GM11168 (cell line): ENCODE results near the gene NAPSA.

ENCODE experiments used
- in situ Hi-C: fragments of 300-500 bp; cut with MboI; formaldehyde crosslinking; loops from one replicate; pipeline ENCODE4 v1.12.0; 2022; ENCODE audit warnings: low sequenced_read_pairs; ENCODE audit not compliant: unreplicated experiment

The NAPSA gene

DNA sequence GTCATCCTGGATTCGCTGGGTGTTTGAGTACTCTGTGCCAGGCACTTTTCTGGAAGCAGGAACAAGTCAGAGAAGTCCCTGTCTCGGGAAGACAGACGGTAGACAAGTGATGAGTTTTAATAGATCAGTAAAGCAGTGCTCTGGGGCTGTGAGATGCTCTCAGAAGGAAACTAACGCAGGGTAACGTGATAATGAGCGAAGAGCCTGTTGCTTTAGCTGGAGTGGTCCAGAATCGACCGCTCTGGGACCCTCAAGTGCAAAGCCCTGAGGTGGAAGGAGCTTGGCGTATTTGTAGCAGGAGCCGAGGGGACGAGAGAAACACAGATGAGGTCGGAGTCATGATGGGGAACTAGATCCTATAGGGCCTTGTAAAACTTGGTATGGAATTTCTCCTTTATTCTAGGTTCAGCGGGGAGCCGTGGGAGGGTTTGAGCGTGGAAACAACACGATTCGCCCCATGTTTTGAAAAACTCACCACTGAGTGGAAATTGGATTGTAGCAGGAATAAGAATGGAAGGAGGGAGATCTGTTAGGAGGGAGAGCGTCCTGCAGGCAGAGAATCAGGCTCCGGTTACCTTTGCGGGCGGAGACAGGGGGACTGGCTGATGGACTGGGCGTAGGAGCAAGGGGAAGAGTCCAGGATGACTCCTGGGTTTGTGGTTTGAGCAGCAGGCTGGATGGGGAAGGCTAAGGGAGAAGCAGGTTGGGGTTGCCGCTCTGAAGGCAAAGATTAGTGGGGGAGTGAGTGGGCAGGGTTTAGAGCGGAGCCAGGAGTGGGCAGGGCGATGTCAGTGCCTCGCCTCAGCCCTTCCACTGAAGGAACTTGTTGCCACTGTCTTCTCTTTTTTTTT lies 19.5 kb upstream of the NAPSA start:
- in situ Hi-C loops = no loop called here

DNA sequence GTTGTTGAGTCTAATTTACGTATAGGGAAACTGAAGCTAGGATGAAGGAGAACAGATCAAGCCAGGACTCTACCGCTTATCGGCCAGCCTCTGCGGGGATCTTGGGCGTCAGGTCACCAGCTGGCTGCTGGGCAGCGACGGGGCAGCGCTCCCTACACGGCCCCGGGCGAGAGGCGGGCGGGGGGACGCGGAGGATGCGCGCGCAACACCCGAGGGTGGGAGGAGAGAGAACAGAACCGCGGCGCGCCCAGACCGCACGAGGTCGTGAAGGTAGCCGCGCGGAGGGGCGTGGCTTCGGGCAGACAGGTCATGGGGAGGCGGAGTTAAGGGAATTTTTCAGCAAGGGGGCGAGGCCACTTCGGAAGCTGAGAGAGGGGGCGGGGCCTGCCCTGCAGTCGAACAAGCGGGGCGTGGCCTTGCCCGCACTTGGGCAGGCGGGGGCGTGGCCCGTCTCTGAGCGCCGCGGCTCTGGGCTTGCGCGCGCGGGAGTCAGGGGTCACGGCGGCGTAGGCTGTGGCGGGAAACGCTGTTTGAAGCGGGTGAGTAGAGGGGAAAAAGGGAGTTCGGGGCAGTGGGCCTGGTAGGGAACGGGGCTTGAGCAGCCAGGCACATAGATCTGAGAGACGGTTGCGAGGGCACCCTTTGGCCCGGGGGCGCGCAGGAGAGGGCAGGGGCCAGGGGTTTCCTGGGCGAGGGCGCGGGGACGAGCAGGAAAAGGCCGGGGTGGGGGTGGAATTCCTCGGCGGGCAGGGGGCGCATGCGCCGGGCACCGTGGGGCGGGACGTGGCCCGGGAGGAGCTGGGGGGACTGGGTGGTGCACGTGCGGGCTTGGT lies 18.6 kb upstream of the NAPSA start, which contains the start of gene POLD1:
Gene POLD1, plus strand, starts transcription at position 496 of the 833 bp plus-strand sequence. CDS start 14,505 bp downstream, outside the sequence.
- in situ Hi-C loops = no loop called here

DNA sequence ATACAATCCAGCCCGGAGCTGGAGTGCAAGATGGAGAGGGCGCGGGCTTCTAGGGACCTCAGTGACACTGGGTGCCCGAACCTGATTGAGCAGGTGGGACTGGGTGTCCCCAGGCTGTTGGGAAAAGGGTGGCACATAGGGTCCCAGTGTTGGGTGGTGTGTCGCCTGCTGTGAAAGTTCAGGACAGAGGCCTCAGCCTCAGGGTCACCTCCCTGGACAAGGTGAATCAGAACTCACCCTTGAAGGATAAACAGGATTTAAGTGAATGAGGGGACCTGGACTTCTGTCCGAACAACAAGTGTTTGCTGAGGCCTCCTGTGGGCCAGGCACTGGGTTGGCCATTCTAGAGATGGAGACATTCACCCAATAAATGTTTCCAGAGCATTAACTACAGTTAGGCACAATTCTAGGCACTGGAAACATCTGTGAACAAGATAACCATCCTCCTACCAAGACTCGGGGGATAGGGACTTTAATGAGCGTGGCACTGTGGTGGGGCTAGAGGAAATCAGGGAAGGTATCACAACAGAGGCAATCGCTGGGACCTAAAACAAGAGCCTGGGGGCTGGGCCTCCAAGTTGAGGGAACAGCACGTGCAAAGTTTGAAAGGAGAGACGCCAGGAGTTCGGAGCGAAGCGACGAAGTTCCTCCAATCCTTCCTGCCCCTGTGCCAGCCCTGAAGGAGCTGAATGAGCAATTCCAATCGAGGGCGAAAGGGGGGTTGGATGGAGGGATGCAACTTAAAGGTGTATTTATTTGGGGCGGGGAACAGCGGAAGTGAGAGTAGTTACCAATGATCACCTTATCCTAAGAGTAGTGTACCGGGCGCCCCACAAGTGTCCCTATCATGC lies 17.8 kb upstream of the NAPSA start:
- in situ Hi-C loops = no loop called here

DNA sequence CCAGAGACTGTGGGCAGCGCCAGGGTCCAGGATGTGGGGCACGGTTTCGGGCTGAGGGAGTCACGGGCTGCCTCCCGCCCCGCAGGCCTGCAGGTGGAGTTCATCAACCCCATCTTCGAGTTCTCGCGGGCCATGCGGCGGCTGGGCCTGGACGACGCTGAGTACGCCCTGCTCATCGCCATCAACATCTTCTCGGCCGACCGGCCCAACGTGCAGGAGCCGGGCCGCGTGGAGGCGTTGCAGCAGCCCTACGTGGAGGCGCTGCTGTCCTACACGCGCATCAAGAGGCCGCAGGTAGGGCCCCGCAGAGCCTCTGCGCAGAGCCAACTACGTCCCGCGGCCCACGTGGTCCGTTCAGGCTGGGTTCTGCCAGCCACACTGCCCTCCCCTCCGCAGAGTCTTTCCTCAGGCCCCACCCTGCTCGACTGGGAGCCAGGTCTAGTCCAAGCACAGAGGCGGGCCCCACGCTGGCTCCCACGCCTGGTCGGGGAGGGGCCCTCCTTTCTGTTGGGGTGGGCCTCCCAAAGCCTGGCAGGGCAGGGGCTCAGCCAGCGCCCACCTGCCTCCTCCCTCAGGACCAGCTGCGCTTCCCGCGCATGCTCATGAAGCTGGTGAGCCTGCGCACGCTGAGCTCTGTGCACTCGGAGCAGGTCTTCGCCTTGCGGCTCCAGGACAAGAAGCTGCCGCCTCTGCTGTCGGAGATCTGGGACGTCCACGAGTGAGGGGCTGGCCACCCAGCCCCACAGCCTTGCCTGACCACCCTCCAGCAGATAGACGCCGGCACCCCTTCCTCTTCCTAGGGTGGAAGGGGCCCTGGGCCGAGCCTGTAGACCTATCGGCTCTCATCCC lies 16.7 kb upstream of the NAPSA start:
- in situ Hi-C loops = no loop called here

DNA sequence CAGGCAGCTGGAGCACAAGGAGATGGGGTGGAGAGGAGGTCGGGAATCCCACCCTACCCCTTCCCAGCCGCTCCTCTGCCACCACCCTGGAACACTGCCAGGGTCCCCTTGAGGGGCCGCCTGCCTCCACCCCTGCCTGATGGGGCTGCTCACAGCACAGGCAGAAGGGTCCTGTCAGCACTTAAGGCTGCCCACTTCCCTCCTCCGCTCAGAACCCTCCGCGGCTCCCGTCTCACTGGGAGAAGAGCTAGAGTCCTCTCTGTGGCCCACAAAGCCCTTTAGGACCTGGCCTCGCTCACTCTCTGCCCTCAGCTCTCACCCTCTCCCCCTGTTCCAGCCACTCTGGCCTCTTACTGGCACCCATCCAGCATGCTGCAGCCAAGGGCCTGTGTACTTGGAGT lies 15.3 kb upstream of the NAPSA start:
- in situ Hi-C loops = no loop called here

DNA sequence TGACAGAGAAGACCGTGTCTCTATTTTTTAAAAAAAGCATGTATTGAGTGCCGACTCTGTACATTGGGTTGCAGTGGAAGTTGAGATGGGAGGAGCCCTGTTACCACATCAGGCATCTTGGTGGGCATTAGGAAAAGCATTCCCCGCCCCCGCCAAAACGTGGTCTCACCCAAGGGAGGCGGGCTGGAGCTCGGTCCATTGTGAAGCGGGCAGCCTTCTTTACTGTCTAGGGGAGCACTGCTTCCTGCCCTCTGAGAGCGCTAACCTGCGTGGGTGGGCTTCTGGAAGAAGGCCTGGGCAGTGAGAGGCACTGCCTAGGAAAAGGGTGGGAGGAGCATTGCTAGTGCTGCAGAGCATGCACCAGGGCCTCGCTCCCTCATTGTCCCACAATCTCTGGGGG lies 14.7 kb upstream of the NAPSA start:
- in situ Hi-C loops = no loop called here

DNA sequence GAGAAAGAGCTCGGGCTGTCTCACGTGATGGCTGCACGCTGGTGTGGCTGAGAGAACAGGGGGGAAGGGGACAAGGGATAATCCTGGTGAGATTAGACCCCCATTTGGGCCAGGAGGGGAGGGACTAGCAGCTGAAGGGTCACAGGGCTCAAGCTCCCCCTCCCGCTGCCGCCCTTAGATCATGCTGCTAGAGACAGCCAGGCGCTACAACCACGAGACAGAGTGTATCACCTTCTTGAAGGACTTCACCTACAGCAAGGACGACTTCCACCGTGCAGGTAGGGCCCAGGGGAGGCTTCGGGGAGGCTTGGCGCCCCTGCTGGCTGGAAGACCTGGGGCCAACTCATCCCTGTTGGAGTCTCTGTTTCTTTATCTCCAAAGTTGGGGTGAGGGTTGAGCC lies 14.2 kb upstream of the NAPSA start:
- in situ Hi-C loops = no loop called here

DNA sequence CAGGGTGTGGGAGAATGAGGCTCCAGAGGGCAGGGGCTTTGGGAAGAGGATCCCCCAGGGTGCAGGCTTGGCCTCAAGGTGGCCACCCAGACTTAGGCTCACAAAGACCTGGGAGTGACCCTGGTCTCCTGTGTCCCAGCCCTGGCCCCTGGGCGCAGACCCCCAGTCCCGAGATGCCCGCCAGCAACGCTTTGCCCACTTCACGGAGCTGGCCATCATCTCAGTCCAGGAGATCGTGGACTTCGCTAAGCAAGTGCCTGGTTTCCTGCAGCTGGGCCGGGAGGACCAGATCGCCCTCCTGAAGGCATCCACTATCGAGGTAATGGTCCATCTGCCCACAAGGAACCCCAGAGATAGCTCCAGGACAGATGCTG lies 13.4 kb upstream of the NAPSA start:
- in situ Hi-C loops = no loop called here

DNA sequence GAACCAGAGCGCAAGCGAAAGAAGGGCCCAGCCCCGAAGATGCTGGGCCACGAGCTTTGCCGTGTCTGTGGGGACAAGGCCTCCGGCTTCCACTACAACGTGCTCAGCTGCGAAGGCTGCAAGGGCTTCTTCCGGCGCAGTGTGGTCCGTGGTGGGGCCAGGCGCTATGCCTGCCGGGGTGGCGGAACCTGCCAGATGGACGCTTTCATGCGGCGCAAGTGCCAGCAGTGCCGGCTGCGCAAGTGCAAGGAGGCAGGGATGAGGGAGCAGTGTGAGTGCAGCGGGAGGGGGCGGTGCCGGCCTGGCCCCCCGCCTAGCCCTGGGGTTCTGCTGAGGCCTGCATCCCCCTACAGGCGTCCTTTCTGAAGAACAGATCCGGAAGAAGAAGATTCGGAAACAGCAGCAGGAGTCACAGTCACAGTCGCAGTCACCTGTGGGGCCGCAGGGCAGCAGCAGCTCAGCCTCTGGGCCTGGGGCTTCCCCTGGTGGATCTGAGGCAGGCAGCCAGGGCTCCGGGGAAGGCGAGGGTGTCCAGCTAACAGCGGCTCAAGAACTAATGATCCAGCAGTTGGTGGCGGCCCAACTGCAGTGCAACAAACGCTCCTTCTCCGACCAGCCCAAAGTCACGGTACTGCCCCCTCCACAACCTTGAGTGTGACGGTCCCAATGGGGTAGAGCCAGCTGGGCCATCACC lies 12.9 kb upstream of the NAPSA start:
- in situ Hi-C loops = no loop called here

DNA sequence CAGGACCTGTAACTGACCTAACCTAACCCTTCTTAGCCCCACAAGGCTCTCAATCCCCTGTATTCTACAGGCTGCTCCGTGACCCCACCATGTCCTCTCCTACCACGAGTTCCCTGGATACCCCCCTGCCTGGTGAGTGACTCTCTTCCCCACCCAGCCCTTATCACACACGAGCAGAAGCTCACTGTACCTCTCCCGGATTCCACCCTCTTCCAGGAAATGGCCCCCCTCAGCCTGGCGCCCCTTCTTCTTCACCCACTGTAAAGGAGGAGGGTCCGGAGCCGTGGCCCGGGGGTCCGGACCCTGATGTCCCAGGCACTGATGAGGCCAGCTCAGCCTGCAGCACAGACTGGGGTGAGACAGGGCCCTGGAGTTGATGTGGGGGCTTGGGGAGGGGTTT lies 12.1 kb upstream of the NAPSA start:
- in situ Hi-C loops = no loop called here

DNA sequence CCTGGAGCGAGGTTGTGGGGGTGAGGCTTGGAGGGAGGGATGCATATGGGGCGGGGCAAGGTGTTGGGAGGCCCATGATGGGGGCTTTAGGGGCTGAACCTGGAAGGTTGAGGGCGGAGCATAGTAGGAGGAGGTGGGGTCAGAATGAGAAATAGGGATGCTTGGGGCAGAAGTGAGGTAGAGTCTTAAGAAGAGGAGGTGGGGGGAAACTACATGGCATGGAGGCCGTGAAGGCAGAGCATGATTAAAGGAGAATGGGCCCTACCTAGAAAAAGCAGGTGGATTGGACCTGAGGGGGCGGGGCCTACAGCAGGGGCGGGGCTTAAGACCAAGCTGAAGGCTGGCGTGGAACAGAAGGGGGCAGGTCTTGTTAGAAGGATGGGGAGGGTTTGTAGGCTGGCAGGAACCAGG lies 11.6 kb upstream of the NAPSA start:
- in situ Hi-C loops = no loop called here

DNA sequence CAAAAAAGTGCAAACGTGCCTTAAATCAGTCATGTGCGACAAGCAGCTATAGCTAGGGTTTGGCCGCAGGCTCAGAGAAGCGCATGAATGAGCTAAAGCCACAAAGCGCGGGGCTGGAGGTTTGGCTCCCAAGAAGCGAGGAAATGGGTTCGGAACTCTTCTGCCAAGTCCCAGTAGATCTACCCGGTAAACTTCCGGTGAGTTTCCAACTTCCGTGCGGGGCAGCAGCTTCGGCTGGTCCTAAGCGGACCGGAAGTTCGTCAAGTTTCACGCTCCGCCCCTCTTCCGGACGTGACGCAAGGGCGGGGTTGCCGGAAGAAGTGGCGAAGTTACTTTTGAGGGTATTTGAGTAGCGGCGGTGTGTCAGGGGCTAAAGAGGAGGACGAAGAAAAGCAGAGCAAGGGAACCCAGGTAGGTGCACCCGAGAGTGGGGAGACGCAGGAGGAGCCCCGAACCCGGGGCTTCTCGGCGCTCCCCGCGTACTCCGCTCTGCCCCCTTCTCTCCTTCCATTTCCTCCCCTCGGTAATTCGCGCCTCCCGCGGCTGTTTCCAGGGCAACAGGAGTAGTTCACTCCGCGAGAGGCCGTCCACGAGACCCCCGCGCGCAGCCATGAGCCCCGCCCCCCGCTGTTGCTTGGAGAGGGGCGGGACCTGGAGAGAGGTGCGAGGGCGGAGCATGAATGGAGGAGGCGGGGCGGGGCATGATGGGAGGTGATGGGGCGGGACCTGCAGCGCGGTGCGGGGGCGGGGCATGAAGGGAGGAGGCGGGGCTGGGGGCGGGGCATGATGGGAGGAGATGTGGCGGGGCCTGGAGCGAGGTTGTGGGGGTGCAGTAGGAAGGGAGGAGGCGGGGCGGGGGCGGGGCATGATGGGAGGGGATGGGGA lies 11.0 kb upstream of the NAPSA start, which contains the start of gene NR1H2:
Gene NR1H2, plus strand, starts transcription at position 292 of the 885 bp plus-strand sequence. CDS start 1,149 bp downstream, outside the sequence.
- in situ Hi-C loops = no loop called here

DNA sequence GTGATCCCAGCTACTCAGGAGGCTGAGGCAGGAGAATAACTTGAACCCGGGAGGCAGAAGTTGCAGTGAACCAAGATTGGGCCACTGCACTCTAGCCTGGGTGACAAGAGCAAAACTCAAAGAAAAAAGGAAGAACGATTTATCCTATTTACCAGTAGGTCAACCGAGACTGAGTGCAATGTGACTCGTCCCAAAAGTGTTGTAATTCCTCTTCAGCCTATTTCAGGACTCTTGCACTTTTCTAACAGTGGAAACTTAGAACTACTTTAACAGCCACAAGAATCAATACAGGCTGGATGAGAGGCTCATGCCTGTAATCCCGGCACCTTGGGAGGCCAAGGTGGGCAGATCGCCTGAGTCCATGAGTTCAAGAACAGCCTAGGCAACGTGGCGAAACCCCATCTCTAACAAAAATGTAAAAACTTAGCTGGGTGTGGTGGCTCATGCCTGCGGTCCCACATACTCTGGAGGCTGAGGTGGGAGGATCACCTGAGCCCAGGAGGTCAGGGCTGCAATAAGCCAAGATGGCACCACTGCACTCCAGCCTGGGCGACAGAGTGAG lies 6.6 kb upstream of the NAPSA start:
- in situ Hi-C loops = loop anchor here (25.0 kb wide), 1 partner anchor 415 kb away; the partner anchor contains the start of gene ACP4

DNA sequence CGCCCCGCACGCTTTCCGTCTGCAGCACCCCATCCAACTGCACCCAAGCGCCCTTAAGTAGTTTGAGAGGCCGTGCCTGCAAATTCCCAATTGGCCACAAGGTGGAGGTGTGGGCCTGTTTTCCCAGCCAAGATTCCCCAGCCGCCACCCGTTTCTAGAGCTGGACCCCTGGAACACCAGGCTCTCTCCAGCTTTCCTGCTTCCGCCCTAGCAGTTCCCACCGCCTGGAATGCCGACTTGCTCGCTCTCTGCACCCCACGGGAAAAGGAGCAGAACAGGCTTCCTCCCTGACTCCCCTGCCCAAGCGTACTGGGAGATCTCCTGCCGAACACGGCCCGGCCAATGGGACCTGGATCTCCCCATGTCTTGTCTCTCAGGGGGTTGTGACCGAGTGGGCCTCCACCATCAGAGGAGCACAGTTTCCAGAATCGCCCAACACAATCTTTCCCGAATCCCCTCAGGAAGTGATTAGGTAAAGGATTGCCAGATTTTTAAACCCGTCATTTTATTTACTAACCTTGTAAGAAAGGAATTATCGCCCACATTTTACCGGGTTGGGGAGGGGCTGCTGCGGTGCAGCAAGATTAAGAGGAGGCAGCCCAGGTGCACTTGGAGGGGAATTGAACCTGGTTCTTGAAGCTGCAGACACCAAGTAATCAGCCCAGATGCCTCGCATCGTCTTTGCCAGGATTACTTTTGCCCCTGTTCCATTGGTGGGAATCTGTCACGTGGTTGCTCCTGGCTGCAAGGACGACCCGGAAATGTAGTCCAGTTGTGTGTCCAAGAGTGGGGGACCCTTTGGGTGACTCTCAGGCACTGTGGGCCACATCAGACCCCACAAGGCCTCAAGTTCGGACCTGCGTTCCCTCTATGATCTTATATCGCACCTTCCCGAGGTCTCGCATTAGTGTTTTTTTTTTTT lies 3.5 kb upstream of the NAPSA start:
- in situ Hi-C loops = loop anchor here (5.0 to 25.0 kb wide), 2 partner anchors 93 to 418 kb away; partner anchors contain the start of gene ACP4

DNA sequence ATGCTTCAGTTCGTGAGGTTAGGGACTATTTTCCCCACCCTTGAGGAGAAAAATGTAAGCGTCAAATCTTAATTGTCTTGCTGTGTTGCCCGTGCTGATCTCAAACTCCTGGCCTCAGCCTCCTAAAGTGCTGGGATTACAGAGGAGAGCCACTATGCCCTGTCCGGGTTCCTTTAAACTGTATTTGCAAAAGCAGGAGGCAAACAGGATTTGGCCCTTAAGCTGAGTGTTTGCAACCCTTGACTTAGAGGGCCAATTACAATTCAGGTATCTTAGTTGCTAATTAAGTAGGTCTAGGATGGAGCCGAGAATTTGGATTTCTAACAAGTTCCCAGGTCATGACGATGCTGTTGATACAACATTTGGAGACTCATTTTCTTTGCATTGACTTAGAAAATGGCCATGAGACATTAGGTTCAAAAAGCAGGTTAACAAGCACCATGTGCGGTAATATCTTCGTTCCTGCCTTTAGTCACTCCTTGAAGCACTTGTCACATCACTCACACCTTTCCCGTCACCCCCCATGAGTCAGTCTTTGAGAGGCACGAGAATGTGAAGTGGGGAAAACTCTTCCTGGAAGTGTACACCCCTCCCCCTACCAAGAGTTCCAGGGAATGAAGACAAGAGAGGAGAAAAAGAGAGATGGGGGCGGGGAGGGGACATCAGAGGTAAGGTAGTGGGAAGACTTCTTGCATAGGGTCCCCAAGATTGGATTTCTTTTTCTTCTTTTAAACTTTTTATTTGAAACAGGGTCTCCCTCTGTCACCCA lies 2.6 kb downstream of the NAPSA start:
- in situ Hi-C loops = loop anchor here (25.0 kb wide), 1 partner anchor 424 kb away; the partner anchor contains the start of gene ACP4

DNA sequence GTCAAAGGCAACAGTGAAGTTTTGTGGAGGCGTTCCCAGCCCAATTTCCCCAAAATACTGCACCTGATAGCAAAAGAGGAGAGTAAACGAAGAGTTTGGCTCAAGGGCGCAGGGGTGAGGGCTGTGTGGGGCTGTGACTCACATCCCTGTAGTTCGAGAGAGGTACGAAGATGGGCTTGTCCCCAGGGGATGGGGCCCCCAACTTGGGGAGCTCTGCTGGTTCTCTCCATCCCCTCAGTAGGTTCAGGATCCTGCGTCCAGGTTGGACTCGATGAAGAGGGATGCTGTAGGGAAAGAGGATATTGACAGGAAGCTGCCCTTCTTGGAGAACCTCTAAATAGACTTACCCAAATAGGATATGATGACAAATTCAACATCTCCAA lies 3.4 kb downstream of the NAPSA start:
- in situ Hi-C loops = loop anchor here (25.0 kb wide), 1 partner anchor 425 kb away; the partner anchor contains the start of gene ACP4
